Liver (tissue), 9 donors: ENCODE measurements around the gene POU6F2. TPM values are rescaled to one million over a fixed set of nuclear protein-coding genes. Genes with fewer than 3 reads are reported as not detected.

Experiments used
- DNase-seq: peaks from one replicate; pipeline ENCODE4 v3.0.0-alpha.2; 2017; ENCODE audit warnings: low spot score
- H3K27ac ChIP-seq, 2 donors: one replicate each; pipeline ENCODE4 v1.7.0; 2013; ENCODE audit warnings: inconsistent platforms in 2 of 2, low read length in 2 of 2, control low read depth in 1 of 2, low read depth in 1 of 2, mild to moderate bottlenecking in 1 of 2
- H3K27me3 ChIP-seq, 4 donors: one replicate each; pipeline versions ENCODE4 v1.6.1 to v1.7.0; 2013; ENCODE audit warnings: low read length in 3 of 4, inconsistent platforms in 1 of 4, mild to moderate bottlenecking in 1 of 4, moderate library complexity in 1 of 4; ENCODE audit not compliant: control insufficient read depth in 4 of 4, insufficient read depth in 4 of 4
- H3K36me3 ChIP-seq, 4 donors: one replicate each; pipeline versions ENCODE4 v1.6.1 to v1.7.0; 2013; ENCODE audit warnings: low read length in 3 of 4, mild to moderate bottlenecking in 3 of 4, low read depth in 1 of 4, moderate library complexity in 1 of 4; ENCODE audit not compliant: control insufficient read depth in 4 of 4, insufficient read depth in 3 of 4
- H3K4me1 ChIP-seq, 4 donors: one replicate each; pipeline versions ENCODE4 v1.6.1 to v1.7.0; 2013; ENCODE audit warnings: low read length in 3 of 4, mild to moderate bottlenecking in 3 of 4, moderate library complexity in 1 of 4; ENCODE audit not compliant: control insufficient read depth in 4 of 4, insufficient read depth in 4 of 4
- H3K4me3 ChIP-seq, 3 donors: one replicate each; pipeline versions ENCODE4 v1.6.1 to v1.7.0; 2013; ENCODE audit warnings: low read length in 3 of 3, control low read depth in 1 of 3, low read depth in 1 of 3, mild to moderate bottlenecking in 1 of 3
- H3K9ac ChIP-seq, 2 donors: one replicate each; pipeline ENCODE4 v1.7.0; 2013; ENCODE audit warnings: low read length in 2 of 2, mild to moderate bottlenecking in 2 of 2, moderate library complexity in 2 of 2, control low read depth in 1 of 2, low read depth in 1 of 2
- H3K9me3 ChIP-seq, 4 donors: one replicate each; pipeline versions ENCODE4 v1.6.1 to v1.7.0; 2013; ENCODE audit warnings: low read length in 3 of 4; ENCODE audit not compliant: control insufficient read depth in 4 of 4
- GABPA ChIP-seq, 2 donors: IDR thresholded peaks in 1 of 2; conservative IDR thresholded peaks in 1 of 2; 2 replicates each; pipeline ENCODE4 v1.6.1; 2016; ENCODE audit warnings: antibody characterized with exemption in 2 of 2, mild to moderate bottlenecking in 1 of 2, moderate library complexity in 1 of 2
- HNF4G ChIP-seq: IDR thresholded peaks from 2 replicates; pipeline ENCODE4 v1.6.1; 2016; ENCODE audit warnings: antibody characterized with exemption
- JUND ChIP-seq, 2 donors: IDR thresholded peaks; 2 replicates each; pipeline ENCODE4 v1.6.1; 2016; ENCODE audit warnings: antibody characterized with exemption in 2 of 2
- NR2F2 ChIP-seq: IDR thresholded peaks from 2 replicates; pipeline ENCODE4 v1.6.1; 2016; ENCODE audit warnings: antibody characterized with exemption
- RAD21 ChIP-seq, 2 donors: IDR thresholded peaks; 2 replicates each; pipeline ENCODE4 v1.6.1; 2016; ENCODE audit warnings: antibody characterized with exemption in 2 of 2, mild to moderate bottlenecking in 2 of 2
- RXRA ChIP-seq, 2 donors: IDR thresholded peaks; 2 replicates each; pipeline ENCODE4 v1.6.1; 2017 to 2018; ENCODE audit warnings: antibody characterized with exemption in 2 of 2, mild to moderate bottlenecking in 1 of 2
- SP1 ChIP-seq: IDR thresholded peaks from 2 replicates; pipeline ENCODE4 v1.6.1; 2018; ENCODE audit warnings: antibody characterized with exemption, mild to moderate bottlenecking
- TAF1 ChIP-seq: conservative IDR thresholded peaks from 2 replicates; pipeline ENCODE4 v1.6.1; 2016; ENCODE audit warnings: antibody characterized with exemption, mild to moderate bottlenecking
- YY1 ChIP-seq: IDR thresholded peaks from 2 replicates; pipeline ENCODE4 v1.6.1; 2016; ENCODE audit warnings: antibody characterized with exemption, mild to moderate bottlenecking
- WGBS: extraction: QIAGEN DNeasy Blood & Tissue Kit; methylation state at CpG from one replicate; pipeline ENCODE4 v1.1.7; 2013; 5-methylcytosine and 5-hydroxymethylcytosine counted together
- polyA plus RNA-seq, 2 donors: library from polyadenylated mRNA; stranded (reverse) in 1 of 2; unstranded in 1 of 2; fragments of 200-250 nt in 1 of 2; fragments of >200 nt in 1 of 2; fragmentation: Nextera tagmentation in 1 of 2; extraction: Ambion mirVana in 1 of 2; gene quantifications; one replicate each; pipeline versions ENCODE4 v1.2.1 to v1.2.3, GENCODE V29; 2013 to 2015
- total RNA-seq, 2 donors: library from RNA; depleted of rRNA; stranded (reverse); fragments of >200 nt; gene quantifications; one replicate each; pipeline ENCODE4 v1.2.3, GENCODE V29; 2014
- TF ChIP-seq, protein P1 (sequence below): IDR thresholded peaks from 2 replicates; pipeline ENCODE4 v1.6.1; 2016; ENCODE audit warnings: antibody characterized with exemption
- TF ChIP-seq, protein P2 (sequence below): fragments of 150-350 bp; IDR thresholded peaks from 2 replicates; pipeline ENCODE4 v1.5.1; 2017; ENCODE audit warnings: improper control_type of control experiment, low read depth, low read length; ENCODE audit not compliant: missing input control
- TF ChIP-seq, protein P3 (sequence below): IDR thresholded peaks from 2 replicates; pipeline ENCODE4 v1.6.1; 2016; ENCODE audit warnings: antibody characterized with exemption
- TF ChIP-seq, protein P4 (sequence below): IDR thresholded peaks from 2 replicates; pipeline ENCODE4 v1.6.1; 2016; ENCODE audit warnings: antibody characterized with exemption
- TF ChIP-seq, protein P5 (sequence below): IDR thresholded peaks from 2 replicates; pipeline ENCODE4 v1.6.1; 2016; ENCODE audit warnings: antibody characterized with exemption, mild to moderate bottlenecking
- donor health status: healthy.
- donor health status: healthy.
- donor health status: healthy.
- donor health status: healthy.
- donor health status: healthy.

Gene POU6F2
- total and polyA plus RNA-seq, 4 donors, result under 0.01 to 0.24 (median 0.08) TPM; not detected in 1

DNA sequence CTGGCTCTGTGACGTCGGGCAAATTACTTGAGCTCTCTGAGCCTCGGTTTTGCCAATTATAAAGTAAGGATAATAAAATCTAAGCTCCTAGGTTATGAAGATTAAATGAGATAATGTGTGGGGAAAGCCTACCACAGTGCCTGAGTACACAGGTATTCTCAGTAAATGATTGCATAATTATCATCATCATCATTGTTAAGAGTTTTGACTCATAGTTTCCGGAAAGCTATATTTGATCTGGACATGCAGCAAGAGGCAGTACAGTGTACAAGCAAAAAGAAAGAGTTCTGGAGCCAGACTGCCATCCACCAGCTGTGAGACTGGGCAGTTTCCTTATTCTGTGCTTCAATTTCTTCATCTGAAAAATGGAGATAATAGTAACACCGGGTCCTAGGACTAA lies 432.9 kb downstream of the POU6F2 start (continued):
- TF ChIP-seq, protein P1, sequence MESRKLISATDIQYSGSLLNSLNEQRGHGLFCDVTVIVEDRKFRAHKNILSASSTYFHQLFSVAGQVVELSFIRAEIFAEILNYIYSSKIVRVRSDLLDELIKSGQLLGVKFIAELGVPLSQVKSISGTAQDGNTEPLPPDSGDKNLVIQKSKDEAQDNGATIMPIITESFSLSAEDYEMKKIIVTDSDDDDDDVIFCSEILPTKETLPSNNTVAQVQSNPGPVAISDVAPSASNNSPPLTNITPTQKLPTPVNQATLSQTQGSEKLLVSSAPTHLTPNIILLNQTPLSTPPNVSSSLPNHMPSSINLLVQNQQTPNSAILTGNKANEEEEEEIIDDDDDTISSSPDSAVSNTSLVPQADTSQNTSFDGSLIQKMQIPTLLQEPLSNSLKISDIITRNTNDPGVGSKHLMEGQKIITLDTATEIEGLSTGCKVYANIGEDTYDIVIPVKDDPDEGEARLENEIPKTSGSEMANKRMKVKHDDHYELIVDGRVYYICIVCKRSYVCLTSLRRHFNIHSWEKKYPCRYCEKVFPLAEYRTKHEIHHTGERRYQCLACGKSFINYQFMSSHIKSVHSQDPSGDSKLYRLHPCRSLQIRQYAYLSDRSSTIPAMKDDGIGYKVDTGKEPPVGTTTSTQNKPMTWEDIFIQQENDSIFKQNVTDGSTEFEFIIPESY, result no peak
- TF ChIP-seq, protein P2, sequence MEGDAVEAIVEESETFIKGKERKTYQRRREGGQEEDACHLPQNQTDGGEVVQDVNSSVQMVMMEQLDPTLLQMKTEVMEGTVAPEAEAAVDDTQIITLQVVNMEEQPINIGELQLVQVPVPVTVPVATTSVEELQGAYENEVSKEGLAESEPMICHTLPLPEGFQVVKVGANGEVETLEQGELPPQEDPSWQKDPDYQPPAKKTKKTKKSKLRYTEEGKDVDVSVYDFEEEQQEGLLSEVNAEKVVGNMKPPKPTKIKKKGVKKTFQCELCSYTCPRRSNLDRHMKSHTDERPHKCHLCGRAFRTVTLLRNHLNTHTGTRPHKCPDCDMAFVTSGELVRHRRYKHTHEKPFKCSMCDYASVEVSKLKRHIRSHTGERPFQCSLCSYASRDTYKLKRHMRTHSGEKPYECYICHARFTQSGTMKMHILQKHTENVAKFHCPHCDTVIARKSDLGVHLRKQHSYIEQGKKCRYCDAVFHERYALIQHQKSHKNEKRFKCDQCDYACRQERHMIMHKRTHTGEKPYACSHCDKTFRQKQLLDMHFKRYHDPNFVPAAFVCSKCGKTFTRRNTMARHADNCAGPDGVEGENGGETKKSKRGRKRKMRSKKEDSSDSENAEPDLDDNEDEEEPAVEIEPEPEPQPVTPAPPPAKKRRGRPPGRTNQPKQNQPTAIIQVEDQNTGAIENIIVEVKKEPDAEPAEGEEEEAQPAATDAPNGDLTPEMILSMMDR, result no peak
- TF ChIP-seq YY1, result no peak
- no peak for TF ChIP-seq NR2F2

DNA sequence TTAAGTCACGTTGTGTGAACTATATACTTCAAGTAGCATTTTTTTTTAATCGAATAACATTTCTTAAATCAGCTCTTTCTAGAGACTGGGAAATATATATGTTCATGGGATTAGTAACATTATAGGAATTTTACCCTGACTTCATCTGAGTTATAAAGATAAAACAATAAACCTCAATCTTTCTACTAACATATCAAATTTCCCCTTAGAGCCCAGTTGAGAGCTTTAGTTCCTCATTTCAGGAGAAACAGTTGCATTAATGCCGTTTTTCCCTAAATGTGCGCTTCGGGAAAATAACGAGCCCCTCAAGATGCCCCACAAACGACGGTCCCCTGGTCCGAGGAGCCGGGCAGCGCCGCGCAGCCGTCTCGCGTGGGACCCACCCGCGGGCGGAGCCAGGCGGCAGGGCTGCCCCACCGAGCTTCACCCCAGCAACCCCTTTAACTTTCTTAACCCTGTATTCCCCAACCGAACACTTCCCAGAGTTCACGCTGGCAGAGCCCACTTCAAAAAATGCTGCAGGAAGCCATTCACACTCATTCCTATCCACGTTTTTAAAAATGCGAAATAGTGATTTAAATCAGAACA lies 436.0 kb downstream of the POU6F2 start:
- 9% methylated on average over 25 of the region's 25 CpGs for WGBS
- no peak overlapping the region for H3K27ac ChIP-seq
- no peaks in the 10 kb centered on the region for H3K36me3 ChIP-seq
- peak overlapping the region in 1 of 2 donors; percentile 79 for H3K9ac ChIP-seq
- TF ChIP-seq, protein P3, sequence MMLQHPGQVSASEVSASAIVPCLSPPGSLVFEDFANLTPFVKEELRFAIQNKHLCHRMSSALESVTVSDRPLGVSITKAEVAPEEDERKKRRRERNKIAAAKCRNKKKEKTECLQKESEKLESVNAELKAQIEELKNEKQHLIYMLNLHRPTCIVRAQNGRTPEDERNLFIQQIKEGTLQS, result no peak
- TF ChIP-seq YY1, result no peak
- TF ChIP-seq, protein P2, result no peak
- TF ChIP-seq, protein P4, sequence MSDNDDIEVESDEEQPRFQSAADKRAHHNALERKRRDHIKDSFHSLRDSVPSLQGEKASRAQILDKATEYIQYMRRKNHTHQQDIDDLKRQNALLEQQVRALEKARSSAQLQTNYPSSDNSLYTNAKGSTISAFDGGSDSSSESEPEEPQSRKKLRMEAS, result no peak
- no peak for TF ChIP-seq TAF1
- no peak for TF ChIP-seq JUND (IDR thresholded peaks at IDR 0.05)
- no peak for TF ChIP-seq RAD21 (IDR thresholded peaks at IDR 0.05)
- TF ChIP-seq HNF4G, result no peak
- TF ChIP-seq SP1, result no peak
- TF ChIP-seq, protein P1, result no peak
- TF ChIP-seq RXRA (IDR thresholded peaks at IDR 0.05), result no peak
- TF ChIP-seq, protein P5, sequence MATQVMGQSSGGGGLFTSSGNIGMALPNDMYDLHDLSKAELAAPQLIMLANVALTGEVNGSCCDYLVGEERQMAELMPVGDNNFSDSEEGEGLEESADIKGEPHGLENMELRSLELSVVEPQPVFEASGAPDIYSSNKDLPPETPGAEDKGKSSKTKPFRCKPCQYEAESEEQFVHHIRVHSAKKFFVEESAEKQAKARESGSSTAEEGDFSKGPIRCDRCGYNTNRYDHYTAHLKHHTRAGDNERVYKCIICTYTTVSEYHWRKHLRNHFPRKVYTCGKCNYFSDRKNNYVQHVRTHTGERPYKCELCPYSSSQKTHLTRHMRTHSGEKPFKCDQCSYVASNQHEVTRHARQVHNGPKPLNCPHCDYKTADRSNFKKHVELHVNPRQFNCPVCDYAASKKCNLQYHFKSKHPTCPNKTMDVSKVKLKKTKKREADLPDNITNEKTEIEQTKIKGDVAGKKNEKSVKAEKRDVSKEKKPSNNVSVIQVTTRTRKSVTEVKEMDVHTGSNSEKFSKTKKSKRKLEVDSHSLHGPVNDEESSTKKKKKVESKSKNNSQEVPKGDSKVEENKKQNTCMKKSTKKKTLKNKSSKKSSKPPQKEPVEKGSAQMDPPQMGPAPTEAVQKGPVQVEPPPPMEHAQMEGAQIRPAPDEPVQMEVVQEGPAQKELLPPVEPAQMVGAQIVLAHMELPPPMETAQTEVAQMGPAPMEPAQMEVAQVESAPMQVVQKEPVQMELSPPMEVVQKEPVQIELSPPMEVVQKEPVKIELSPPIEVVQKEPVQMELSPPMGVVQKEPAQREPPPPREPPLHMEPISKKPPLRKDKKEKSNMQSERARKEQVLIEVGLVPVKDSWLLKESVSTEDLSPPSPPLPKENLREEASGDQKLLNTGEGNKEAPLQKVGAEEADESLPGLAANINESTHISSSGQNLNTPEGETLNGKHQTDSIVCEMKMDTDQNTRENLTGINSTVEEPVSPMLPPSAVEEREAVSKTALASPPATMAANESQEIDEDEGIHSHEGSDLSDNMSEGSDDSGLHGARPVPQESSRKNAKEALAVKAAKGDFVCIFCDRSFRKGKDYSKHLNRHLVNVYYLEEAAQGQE, result no peak
- no peak for TF ChIP-seq GABPA (IDR thresholded peaks at IDR 0.05 in 1 of 2, conservative IDR thresholded peaks at IDR 0.05 in 1 of 2)
- no peak for TF ChIP-seq NR2F2
- peak overlapping the region in 2 of 3 donors; percentile 74 for H3K4me3 ChIP-seq
- no peak for DNase-seq
- H3K27me3 ChIP-seq, result no peaks in the 10 kb centered on the region
- H3K4me1 ChIP-seq, result peaks cover 2 to 11% (median 8%) of the 10 kb centered on the region in 4 donors
- no peaks in the 10 kb centered on the region for H3K9me3 ChIP-seq
